GM21423 (cell line): ENCODE measurements around the gene GRPR.
A peak's percentile ranks its signal among the peaks of the same experiment; 100 is the strongest.

Experiments used
- ATAC-seq: cut with Tn5 transposase; IDR thresholded peaks from one replicate; pipeline ENCODE4 v1.9.1; 2021; ENCODE audit warnings: mild to moderate bottlenecking, moderate library complexity; ENCODE audit not compliant: unreplicated experiment

The GRPR gene

DNA sequence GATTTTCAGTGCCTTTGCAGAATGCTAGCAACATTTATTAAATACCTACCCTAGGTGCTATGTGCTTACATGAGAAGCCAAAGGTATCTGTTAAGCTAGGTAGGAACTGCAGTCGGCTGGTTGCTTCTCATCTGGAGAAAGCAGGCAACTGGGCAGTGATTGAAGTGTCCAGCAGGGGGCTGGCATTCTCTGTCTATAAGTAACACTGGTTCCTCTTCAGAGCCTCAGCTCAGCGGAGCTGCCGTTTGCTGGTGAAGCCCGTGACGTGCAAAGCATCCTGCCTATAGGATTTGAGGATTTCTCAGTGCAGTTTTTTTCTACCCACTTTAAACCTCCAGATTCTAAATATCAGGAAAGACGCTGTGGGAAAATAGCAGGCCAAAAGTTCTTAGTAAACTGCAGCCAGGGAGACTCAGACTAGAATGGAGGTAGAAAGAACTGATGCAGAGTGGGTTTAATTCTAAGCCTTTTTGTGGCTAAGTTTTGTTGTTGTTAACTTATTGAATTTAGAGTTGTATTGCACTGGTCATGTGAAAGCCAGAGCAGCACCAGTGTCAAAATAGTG, at the start of gene GRPR:
TSS of gene GRPR (plus strand) at position 344 of the 565 bp plus-strand sequence. CDS start 389 bp downstream, outside the sequence.
- no peak for ATAC-seq

DNA sequence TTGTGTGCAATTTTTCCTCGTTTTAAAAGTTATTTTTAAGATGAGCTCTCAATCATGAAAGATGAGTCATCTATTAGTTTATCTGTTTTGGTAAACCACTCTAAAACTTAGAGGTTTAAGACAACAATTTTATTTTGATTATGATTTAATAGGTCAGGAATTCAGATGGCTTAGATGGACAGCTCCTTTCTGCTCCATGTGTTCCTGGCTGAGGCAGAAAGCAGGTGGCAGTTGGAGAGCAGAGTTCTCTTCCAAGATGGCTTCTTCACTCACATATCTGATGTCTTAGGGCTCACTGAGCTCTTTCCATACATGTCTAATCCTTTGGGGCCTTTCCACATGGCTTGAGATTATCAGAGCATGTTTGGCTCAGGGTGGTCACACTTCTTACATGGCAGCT, 48.3 kb upstream of the GRPR start:
- ATAC-seq = no peak

DNA sequence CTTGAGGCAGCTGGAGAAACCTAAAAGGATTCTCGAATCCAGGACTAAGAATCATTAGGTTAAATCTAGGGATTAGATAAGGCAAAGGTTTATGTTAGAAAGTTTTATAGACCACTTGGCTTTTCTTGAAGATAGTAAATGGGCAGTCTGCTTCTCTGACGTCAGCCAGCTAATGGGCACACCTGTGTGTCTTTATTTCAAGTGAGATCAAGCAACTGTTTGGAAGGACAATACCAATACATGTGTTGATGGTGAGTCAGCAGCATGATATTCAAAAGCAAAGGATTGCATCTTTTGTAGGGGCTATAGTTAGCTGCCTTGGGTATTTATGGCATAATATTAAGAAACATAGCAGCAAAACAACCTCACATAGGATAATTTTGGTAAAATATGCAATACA, 46.5 kb upstream of the GRPR start:
- no peak for ATAC-seq

DNA sequence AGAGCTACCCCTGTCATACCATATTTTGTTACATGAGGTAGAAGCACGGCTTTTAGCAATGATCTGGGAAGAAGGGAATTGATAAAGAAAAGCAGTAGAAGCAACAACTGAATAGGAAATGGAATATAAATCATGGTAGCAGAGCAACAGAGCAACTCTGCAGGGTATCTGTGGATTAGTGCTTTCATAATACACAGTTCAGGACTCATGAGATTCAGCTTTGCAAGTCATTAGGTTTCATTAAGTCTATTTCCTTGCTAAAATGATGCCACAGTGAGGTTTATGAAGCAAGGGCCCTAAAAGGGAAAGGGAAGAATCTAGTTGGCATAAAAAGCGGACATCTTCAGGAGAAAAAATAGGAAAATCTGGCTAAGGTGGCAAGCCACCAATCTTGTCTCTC, 45.6 kb upstream of the GRPR start:
- no peak for ATAC-seq

DNA sequence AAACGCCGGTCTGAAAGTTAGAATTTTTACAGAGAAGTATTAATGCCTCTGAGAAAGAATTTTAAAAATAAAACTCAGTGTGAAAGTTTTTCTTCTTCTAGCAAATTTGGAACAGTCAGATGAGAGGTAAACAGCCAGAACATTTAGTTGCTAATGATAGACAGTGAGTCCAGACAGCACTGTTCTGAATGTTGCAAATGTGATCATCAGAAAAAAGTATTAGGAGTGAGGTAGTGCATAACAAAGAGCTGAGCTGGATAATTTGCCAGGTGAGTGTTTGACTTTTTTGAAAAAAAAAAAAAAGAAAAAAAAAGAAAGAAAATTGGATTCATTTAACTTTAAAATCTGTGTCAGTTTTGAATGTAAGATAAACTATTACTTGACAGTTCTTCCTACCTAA, 42.0 kb upstream of the GRPR start:
- ATAC-seq = no peak

DNA sequence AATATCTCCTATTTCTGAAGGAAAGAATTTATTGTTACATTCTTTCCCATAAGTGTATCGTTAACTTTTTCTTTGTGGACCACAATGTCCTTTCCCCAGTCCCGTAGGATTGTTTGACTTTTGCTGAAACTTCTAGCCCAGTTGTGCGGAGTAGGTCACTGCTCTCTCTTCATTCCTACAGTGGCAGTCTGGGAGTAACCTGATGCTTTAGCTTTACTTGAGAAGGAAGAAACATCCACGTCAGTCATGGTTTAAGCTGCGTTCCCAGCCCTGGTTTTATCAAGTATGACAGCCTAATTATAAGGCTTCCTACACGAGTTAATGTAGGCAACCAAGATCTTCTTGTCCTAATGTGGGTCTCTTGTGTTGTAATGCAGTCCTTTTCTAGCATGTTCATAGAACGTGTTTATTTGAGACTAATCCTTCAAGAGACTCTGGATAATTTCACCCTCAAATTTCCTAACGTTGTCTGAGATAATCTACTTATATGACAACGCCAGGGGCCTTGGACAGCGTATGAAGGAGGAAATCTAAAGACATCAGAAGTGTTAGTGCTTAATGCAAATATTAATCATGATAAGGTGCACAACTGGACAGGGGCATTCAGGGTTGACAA, 40.8 kb upstream of the GRPR start:
- ATAC-seq = no peak

DNA sequence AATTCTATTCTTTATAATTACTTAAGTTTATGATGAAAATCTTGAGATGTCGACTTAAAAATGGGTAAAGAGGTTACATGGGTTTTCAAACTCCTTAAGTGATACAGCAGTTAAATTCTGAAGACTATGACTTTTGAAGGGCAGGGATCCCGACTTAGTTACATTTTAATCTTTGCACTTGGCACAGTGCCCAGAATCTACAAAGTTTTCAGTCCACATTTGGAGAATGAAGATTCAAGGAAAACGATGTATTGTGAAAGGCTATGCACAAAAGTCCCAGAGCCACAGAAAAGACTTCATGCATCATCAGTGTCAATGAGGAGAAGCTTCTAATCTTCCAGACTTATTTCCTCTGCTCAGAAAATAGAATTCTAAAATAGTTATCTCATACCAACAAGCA, 36.3 kb upstream of the GRPR start:
- no peak for ATAC-seq

DNA sequence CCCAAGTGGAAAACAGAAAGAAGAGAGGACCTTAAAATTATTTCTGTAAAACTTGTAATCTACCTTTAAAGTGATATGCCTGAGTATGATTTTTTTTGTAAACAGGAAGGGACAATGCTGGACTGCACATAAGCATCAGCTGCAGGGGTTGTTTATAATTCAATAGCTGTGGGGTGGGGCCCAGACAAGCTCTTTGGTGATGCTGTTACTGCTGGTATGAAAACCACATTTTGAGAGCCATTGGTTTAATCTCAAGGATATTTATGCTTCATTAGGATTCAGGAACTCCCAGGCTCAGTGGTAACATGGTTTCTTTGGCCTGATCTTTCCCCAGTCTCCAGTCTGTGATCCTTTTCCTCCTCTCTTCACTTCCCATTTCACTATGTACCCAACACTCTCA, 34.3 kb upstream of the GRPR start:
- no peak for ATAC-seq

DNA sequence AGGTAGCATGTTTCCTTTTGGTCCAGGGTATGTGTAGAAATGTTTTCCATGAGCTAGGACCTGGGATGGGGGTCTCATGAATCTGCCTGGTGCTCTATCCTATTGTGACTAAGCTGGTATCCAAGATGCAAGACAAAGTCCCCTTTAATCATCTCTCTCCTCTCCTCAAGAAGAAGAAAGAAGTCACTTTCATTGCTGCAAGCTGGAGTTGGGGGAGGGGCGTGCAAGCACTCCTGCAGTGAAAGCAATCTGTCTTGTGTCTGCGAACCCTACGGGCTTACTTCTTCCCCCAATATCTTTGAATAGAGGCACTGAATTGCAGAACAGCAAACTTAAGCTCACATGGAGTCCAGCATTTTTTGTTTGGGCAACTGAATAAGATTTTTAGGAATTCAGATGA, 27.2 kb upstream of the GRPR start:
- no peak for ATAC-seq

DNA sequence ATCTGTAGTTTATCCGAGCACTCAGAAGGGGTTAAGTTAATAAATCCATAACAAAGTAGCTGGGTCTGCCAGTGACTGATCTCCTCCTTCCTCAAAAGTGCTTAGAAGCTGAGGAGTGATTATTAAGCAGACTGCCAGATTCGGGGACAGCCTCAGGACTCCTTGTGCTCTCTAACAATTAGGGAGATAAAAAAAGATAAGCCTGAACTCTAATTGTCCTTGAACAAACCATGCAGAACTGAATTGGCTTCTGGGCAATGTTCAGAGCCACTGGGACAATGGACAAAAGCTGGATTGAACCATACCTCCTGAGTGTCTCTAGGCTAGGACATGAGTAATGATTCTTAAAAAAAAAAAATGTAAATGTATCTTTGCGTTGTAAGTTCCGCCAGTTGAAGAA, 22.7 kb upstream of the GRPR start:
- no peak for ATAC-seq

DNA sequence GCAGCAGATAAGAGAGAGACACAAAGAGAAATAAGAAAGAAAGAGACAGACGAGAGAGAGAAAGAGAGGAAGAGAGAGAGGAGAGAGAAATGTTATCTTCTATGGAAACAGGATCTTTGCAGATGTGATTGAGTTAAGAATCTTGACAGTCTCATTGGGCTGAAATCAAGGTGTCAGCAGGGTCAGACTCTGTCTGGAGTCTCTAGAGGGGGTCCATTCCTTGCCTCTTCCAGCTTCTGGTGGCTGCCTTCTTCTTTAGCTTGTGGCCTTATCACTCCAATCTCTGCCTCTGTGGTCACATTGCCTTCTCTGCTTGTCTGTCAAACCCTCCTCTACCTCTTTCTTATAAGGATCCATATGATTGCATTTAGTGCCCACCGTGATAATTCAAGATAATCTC, 21.8 kb upstream of the GRPR start:
- no peak for ATAC-seq

DNA sequence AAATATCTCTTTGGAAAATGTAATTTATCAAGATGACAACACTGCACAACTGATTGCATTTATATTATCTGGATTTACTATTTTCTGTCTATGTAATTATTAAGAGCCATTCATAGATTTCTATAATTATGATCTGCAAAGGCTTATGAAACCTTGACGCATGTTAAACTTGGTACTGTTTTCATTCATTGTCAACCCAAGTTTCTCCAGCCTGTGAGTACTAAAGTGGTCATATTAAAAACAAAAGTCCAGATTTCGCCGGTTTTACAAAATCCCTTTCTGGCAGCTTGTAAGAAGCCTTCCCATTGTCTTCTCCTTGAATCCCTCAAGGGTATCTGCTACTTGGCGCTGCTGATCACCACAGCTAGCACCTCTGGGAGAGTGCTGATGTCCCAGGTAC, 19.7 kb upstream of the GRPR start:
- ATAC-seq = no peak

DNA sequence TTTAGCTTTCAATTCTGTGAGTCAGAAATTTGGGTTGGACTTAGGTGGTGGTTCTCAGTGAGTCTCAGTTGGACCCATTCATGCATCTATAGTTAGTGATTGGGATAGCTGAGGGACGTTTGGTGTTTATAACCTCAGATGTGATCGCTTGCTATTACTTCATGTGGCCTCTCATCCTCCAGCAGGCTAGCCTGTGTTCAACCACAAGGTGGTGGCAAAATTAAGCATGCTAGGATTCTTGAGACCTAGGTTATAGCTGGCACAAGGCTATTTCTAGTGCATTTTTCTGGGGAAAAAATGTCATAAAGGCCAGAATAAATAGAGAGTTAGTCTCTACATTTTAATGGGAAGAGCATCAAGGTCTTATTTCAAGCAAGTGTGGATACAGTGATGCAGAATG, 10.9 kb upstream of the GRPR start:
- no peak for ATAC-seq

DNA sequence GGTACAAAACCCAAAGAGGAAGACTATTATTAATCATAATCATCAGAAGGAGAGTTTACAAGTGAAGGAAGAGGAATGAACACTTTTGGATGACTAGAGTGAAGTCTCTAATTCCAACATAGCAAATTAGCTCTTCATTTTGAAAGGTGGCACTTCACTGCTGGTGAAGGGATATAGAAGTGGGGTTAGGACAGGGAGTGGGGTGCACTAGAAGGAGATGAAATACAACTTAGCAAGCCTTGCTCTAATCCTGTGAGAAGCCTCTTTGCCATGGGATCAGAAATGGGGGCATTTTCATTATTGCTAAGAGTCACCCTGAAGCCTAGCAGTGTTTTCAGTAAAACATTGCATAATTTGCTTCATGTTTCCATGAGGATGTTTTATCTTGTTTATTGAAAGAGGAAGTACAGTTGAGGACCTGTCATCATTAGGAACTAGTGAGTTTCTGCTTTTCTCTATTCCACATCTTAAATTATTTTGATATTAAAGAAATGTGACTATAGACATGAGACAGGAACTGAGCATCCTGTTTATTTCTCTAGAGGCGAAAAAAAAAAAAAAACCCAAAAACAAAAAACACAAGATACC, 9.3 kb upstream of the GRPR start:
- ATAC-seq = no peak

DNA sequence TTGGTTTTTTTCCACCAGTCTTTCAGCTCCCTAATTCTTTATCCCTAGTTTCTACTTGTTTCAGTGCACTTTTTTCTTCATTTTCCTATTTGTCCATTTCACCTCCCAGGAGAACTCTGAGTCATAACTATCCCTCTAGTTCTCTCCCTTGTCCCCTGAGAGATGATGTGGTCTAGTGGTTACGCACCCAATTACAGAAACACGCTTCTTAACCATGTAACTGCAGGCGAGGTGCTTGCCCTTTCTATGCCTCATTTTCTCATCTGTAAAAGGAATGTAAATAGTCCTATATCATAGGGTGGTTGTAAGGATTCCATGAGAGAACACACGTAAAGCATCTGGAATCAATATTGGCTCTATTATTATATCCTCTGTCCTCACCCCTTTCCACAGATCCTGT, 8.8 kb upstream of the GRPR start:
- no peak for ATAC-seq

DNA sequence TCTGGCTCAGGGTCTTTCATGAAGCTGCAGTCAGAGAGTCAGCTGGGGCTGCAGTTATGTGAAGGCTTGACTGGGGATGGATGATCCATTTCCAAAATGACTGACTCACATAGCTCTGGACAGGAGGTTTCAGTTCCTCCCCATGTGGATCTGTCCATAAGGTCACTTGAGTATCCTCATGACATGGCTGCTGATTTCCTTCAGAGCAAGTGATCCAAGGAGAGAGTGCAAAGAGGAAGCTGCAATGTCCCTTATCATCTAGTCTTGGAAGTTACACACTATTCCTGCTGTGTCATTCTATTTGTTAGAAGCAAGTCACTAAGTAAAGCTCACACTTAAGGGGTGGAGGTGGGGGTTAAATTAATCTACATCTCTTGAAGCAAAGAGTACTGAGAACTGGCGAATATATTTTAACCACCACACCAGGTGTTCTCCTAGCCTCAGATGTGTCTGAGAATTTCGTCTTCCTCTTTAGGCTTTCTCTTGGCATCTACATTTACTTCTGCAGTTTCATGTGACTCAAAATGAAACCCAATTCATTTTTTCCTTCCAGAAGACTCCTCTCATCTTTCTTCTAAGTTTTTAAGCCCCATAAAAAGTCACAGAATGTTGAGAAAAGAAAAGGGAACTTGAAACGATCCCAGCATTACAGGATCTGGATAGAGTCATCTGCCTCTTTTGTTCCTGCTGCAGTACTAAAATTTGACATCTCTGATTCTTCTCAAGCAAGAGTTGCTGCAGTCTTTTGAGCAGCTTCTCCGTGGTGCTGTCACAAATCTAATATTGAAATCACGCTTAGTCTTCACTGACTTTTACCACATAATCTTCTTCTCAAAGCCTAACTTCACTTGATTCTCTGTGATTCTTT, 3.8 kb upstream of the GRPR start:
- ATAC-seq = peak; percentile 83

DNA sequence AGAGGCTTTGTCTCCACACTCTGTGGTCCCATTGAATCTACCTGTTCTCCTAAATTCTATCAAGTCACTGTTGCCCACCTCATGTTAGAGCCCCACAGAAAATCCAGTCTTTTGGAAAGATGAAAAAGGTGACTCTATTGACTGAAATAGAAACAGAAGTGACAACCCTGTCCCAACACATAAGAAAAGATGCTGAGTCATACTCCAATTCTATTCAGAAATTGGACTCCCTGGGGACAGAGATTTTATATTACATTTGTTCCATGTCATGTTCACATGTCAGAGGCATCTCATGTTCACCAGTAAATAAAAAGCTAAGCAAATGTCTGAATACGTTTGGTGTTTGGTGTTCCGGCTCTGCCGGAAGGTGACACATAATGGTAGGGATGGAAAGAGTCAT, 2.9 kb upstream of the GRPR start:
- no peak for ATAC-seq

DNA sequence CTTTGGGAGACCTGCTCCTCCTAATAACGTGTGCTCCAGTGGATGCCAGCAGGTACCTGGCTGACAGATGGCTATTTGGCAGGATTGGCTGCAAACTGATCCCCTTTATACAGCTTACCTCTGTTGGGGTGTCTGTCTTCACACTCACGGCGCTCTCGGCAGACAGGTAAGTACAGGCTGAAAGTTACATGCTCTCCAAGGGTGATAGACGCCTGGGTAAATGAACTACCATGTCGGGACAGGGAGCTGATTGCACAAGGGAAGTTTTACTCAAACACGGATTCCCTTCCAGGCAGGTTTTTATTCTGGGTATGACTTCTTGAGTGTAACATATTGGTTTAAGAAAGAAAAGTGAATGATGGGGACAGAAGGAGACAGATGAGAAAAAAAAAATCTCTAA, 836 bp downstream of the GRPR start:
- ATAC-seq = no peak

DNA sequence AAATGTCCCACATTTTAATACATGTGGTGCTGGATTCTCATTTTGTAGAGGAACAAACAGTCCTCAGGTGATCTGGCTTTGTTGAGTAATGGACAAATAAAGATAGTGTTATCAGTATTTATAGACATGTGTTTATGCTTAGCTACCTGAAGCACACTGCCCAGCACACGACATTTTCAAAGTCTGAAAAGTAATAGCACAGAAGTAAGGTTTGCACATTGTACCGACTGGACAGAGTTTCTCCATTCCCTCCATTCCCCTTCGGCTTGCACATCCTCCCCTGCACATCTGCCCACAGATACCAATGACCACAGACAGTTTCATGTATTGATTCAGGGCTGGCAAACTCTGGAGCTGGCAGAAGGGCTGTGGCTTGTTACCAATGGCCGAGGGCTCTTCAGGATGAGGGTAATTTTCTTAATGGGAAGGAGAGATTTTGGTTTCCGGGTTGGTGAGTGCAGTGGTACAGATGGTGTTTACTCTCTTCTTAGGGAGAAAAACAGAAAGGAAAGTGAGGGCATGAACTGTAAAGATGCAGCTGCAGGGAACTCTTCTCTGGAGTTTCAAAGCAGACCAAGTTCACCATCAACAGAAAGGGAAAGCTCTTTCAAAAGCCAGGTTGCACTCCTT, 2.3 kb downstream of the GRPR start:
- no peak for ATAC-seq

DNA sequence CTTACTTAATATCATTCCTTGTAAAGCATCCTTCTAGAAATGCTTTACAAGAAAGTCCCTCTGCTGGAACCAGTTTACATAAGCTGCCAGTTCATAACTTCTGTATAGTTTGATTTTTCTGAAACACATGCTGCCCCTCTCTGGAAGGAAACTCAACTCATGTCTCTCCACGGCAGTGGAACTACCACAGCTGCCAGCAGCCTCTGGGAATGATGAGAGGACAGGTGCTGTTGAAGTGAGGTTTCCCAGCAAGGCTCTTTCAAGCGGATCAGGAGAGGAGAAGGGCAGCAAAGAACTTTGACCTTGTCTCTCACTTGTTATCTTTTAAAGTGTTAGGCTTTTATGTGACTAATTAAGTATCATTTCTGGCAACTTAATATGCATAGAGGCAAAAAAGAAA, 7.3 kb downstream of the GRPR start:
- ATAC-seq = no peak

DNA sequence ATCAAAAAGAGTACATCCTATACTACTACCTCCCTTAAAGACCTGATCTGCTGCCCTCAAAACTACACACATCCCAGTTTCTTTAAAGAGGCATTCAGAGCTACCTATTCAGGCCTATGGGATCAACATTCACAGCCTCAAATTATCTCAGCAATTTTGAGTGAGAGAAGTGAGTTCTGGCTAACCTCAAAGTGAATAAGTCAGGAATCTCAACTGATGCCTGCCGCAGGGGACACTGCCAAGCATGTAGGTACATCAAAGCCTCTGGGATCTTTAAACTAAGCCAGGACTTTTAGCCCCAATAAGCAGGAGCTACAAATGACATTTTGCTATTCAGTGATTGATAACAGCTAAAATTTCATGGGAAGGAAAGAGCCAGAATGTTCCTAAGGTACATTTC, 11.6 kb downstream of the GRPR start:
- ATAC-seq = no peak

DNA sequence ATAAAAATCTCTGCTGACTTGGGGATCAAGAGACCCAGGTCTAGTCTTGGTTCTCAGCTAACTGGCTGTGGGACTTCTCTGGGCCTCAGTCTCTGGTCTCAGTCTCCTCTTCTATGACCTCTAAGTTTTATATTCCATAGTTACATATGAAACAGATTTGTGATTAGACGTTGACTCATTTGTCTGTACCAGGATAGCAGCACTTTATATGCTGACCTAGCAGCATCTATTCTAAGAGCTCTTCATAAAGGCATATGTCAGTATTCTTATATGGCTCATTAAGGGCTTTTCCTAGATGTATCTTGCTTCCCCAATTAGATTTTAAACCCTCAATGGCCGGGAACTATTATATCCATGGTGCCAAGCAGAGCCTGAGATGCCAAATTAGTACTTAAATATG, 12.7 kb downstream of the GRPR start:
- no peak for ATAC-seq
